SW480 (cell line): ENCODE measurements around the gene UNC50.

Source experiments
- DNase-seq: peaks from one replicate; pipeline ENCODE4 v3.0.0-alpha.2; 2016; ENCODE audit warnings: low spot score

The UNC50 gene

GRCh38 chr2:98608116-98608961 is at the start of gene UNC50, which contains the start of gene COA5:
Gene UNC50, plus strand, starts transcription at chr2:98608589. Its CDS starts 1,171 bp downstream, at chr2:98609760.
Gene COA5, minus strand, starts transcription at chr2:98608512. Its CDS starts 107 bp downstream, at chr2:98608405.
- peak; percentile 88 for DNase-seq

GRCh38 chr2:98558852-98559530 is 49.4 kb upstream of the UNC50 start:
- no peak for DNase-seq

- DNase-seq: no peak
Observed at GRCh38 chr2:98559581-98559980, 48.8 kb upstream of the UNC50 start.

GRCh38 chr2:98560256-98560771 is 48.1 kb upstream of the UNC50 start:
- no peak for DNase-seq

DNA sequence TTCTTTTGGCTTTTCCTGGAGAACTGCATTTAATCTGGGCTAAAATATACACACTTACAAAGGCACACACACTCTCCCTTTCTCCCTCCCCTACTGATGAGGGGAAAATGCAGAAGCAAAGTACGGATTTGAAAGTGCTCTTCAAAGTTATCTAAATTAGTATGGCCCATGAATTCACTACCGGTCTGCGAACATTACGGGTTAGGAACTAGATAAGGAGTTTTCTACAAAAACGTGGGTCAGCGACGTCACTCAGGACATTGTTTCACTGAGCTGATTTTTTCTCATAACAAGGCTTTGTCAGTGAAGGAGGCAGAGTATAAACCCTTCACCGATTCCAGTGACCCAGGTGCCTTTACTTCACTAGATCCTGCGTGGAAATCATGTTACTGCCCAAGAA is 47.4 kb upstream of the UNC50 start:
- no peak for DNase-seq

- DNase-seq: no peak
Observed at GRCh38 chr2:98561902-98562695, 46.3 kb upstream of the UNC50 start.

DNA sequence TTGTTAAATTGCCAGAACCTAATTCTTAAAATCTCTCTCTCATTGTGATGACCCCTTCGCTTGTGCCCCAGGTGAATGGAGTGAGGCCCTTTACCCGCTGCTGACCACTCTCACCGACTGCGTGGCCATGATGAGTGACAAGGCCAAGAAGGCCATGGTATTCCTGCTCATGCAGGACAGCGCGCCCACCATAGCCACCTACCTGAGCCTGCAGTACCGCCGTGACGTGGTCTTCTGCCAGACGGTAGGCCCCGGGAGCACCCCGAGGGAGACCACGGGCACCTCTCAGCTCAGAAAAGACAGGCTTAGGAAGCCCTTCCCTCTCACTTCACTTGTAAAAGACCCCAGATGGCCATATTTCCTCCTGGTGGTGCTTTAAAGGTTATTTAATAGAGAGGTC is 45.0 kb upstream of the UNC50 start:
- DNase-seq: no peak

- DNase-seq: peak; percentile 50
Observed at GRCh38 chr2:98564541-98565132, 43.8 kb upstream of the UNC50 start.

DNA sequence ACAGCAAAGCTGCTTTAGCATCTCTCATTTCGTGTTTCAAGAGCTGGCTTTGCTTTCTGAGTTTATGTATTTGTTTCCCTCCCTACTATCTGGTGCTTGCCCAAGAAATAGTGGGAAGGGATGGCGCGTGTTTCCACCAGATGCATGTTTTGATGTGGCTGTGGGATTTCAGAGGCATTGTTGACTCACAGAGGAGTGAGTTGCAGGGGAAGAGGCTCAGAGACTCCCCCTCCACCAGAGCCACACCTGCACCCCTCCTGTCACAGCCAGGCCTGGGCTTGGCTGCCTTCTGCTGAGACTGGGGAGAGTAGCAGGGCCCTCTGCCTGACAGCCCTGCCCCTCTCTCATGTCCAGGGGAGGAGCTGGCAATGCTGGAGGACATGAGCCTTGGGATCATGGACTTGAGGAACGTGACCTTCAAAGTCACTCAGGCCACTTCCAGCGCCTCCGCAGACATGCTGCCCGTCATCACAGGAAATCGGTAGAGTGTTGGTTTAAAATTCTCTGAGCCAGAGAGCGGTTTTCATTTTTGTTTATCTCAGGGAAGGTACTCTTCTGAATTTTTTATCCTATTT is 43.0 kb upstream of the UNC50 start:
- DNase-seq: peak; percentile 68

DNA sequence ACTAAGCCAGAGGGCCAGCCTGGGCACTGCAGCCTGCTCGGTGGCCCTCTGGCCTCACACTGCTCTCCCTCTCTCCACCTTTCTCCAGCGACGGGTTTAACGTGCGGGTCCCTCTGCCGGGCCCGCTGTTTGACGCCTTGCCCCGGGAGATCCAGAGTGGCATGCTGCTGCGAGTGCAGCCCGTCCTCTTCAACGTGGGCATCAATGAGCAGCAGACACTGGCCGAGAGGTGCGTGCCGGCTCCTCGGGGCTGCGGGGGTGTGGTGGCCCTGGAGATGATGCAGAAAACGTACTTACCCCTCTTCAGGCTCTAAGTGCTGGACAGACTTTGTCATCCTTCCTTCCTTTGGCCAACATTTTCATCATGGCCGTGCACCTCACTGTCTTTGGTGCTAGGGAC is 42.4 kb upstream of the UNC50 start:
- no peak for DNase-seq

- no peak for DNase-seq
Observed at GRCh38 chr2:98568161-98568956, 40.0 kb upstream of the UNC50 start.

- no peak for DNase-seq
Observed at GRCh38 chr2:98569197-98569793, 39.1 kb upstream of the UNC50 start.

DNA sequence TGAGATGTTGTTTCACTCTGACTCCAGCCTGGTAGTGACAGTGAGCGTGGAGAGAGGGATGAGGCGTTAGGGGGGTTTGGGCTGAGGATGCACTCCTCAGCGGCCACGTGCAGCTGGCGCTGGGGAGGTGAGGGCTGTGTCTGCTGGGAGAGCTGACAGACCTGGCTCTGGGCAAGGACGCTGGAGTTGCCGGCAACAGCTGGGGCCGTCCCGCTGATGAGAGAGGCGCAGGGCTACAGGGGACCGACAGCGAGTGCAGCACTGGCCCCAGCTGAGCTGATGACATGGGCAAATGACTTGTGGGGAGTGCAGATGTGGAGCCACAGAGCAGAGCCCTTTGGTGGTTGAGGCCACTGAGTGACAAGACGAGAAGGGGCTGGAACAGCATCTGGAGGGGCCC is 38.5 kb upstream of the UNC50 start:
- no peak for DNase-seq

GRCh38 chr2:98570356-98570755 is 38.0 kb upstream of the UNC50 start:
- DNase-seq: no peak

GRCh38 chr2:98571121-98571701 is 37.2 kb upstream of the UNC50 start:
- DNase-seq: no peak

- no peak for DNase-seq
Observed at GRCh38 chr2:98571796-98572195, 36.6 kb upstream of the UNC50 start.

DNA sequence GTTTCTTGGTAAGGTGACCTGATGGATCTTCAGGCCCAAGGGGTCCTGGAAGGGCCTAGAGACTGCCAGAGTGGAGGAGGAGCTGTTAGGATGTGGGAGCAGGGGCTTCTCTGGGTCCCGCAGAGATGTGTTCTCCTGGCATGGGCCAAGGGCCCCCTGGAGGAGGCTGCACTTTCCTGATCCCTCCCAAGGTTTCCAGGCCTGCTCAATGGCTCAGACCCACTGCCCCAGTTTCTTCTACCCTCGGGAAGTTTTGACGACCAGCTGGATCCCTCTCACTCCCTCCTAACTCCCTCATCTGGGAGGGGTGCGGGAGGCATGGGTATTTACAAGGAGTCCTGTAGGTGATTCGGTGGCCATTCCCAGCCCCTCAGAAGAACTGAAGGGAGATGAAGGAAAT is 36.2 kb upstream of the UNC50 start:
- no peak for DNase-seq

DNA sequence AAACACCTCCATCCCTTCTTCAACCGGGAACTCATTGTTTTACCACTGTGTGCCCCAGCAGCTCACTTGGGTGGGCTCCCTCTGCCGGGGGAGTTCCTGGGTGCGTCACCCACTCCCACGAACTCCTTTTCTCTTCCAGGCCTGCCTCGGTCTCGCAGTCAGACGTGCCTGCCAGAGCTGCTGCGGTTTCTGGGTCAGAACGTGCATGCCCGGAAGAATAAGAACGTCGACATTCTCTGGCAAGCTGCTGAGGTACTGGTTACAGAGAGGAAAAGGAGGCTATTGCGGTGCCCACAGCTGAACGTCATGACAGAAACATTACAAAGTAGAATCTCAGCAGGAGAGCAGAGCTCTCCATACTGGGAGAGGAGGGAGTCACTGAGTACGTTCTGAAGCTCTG is 35.7 kb upstream of the UNC50 start:
- no peak for DNase-seq

DNA sequence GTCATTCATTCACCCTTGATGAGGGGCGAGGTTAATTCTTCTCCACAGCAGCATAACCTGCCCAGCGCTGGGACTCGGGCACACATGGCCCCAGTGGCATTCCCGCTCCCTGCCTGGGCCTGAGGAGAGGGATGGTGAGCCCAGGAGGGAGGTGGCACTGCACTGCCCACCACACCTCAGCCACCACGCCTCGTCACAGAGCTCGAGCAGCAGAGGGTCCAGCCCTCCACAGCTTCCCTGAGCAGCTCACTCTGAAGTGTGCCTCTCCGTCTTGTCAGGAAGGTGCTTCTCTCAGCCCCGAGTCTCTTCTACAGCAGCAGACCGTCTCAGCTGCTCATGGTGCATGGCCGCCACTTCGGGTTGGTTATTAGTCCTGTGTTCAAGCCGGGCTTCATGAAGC is 35.0 kb upstream of the UNC50 start:
- DNase-seq: no peak
